ENCODE measurements around the gene YTHDC2.

DNA sequence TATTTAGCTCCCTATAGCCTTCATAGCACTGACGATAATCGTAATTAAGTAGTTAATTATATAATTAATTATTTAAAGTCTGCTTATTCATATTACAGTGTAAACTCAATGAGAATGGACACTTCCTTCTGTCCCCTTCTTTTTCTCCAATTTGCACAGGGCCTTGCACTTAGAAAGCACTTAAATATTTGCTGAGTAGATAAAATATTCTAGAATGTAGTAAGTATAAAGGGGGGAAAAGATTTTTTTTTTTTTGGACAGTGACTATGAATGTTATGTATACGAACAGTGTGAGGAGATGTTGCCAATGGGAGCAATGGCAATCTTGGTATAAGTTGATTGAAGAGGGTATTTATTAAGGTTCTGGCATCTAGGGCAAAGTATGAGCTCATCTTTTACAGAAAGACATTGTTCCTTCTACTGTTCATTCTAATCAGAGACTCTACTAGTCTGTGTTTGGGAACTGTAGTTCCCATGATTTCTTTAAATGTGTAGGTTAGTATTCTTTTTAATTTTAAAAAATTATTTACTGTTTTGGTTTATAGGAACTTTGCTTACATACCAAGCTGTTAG, 49.4 kb downstream of the YTHDC2 start:
- TF ChIP-seq POLR2A (IDR thresholded peaks at IDR 0.05; ENCODE audit: extremely low read depth, insufficient read length), result no peak
- TF ChIP-seq, protein P1, sequence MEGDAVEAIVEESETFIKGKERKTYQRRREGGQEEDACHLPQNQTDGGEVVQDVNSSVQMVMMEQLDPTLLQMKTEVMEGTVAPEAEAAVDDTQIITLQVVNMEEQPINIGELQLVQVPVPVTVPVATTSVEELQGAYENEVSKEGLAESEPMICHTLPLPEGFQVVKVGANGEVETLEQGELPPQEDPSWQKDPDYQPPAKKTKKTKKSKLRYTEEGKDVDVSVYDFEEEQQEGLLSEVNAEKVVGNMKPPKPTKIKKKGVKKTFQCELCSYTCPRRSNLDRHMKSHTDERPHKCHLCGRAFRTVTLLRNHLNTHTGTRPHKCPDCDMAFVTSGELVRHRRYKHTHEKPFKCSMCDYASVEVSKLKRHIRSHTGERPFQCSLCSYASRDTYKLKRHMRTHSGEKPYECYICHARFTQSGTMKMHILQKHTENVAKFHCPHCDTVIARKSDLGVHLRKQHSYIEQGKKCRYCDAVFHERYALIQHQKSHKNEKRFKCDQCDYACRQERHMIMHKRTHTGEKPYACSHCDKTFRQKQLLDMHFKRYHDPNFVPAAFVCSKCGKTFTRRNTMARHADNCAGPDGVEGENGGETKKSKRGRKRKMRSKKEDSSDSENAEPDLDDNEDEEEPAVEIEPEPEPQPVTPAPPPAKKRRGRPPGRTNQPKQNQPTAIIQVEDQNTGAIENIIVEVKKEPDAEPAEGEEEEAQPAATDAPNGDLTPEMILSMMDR (IDR thresholded peaks at IDR 0.05; ENCODE audit: low read depth, low read length), result no peak
- TF ChIP-seq, protein P2, sequence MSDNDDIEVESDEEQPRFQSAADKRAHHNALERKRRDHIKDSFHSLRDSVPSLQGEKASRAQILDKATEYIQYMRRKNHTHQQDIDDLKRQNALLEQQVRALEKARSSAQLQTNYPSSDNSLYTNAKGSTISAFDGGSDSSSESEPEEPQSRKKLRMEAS (IDR thresholded peaks at IDR 0.05; ENCODE audit: low read depth, low read length), result no peak

Data from NB4 (cell line).